ENCODE results near the gene RNF13. TPM values are rescaled to one million over a fixed set of nuclear protein-coding genes. Genes with fewer than 3 reads are reported as not detected.

The RNF13 gene
- total RNA-seq, 2 donors from 2014 or later: 51.9 to 84.0 TPM

DNA sequence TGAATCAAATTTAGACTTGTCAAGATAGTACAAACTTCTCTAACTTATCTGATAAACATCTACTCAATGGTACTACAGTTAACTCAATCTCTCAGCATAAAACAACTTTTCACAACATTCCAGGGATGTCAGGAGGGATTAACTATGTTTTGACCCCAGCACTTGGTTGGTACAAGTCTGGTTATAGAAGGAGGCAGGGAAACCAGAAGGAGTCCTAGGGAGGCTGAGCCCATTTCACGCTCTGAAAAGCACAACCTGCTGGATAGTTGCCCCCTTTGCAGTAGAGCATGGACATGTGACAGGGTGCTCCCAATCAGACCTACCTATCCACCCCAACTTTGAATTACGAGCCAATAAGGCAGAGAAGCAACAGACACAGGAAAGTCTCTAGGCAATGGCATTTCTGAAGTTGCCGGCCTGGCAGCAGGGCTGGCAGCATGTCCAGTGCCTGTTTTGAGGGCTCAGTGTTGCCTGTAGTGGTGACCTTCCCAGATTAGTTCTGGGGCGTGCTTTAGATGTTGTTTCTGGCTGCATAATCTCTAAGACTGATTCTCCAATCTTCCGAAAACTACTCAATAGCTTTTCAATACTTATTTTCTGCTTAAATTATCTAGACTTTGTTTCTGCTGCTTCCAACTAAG, 28.8 kb upstream of the RNF13 start:
- Histone ChIP-seq H3K27ac (peak overlapping the region in 1 of 2 donors; percentile 17), H3K4me3 (no peak overlapping the region), H3K27me3 (replicated peaks; ENCODE audit: insufficient read depth) (no peaks in the 10 kb centered on the region), H3K36me3 (no peaks in the 10 kb centered on the region), H3K4me1 (ENCODE audit: control insufficient read depth in 1 of 2, low read depth in 2 of 2) (peaks cover 6 to 15% of the 10 kb centered on the region in 2 donors), H3K9me3 (no peaks in the 10 kb centered on the region)
- TF ChIP-seq, protein P1, sequence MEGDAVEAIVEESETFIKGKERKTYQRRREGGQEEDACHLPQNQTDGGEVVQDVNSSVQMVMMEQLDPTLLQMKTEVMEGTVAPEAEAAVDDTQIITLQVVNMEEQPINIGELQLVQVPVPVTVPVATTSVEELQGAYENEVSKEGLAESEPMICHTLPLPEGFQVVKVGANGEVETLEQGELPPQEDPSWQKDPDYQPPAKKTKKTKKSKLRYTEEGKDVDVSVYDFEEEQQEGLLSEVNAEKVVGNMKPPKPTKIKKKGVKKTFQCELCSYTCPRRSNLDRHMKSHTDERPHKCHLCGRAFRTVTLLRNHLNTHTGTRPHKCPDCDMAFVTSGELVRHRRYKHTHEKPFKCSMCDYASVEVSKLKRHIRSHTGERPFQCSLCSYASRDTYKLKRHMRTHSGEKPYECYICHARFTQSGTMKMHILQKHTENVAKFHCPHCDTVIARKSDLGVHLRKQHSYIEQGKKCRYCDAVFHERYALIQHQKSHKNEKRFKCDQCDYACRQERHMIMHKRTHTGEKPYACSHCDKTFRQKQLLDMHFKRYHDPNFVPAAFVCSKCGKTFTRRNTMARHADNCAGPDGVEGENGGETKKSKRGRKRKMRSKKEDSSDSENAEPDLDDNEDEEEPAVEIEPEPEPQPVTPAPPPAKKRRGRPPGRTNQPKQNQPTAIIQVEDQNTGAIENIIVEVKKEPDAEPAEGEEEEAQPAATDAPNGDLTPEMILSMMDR (IDR thresholded peaks at IDR 0.05): no peak
- no peak for DNase-seq (ENCODE audit: low spot score)
- no peak for ATAC-seq (ENCODE audit: insufficient number of reproducible peaks, low FRiP score, low read depth)

DNA sequence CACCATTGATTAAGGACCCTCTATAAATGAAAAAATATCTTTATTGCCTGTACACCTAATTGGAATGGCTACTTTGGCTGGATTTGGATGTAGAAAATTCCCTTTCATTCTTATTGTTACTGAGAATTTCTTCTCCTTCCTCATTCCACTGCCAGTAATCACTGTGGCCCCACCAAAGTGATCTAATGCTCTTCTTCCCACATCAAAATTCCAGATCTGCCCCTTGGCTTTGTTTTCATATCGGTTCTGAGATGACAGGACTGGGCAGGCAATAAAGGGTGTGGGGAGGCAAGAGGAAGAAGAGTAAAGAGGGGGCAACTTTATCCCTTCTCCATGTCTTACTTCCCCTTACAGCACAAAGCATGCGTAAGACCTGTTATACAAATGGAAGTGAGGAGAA, 22.7 kb upstream of the RNF13 start:
- TF ChIP-seq, protein P1 (IDR thresholded peaks at IDR 0.05): no peak
- H3K4me1 ChIP-seq (ENCODE audit: control insufficient read depth in 1 of 2, low read depth in 2 of 2): no peaks in the 10 kb centered on the region
- no peak for ATAC-seq (ENCODE audit: insufficient number of reproducible peaks, low FRiP score, low read depth)
- H3K4me3 ChIP-seq: no peak overlapping the region
- H3K27ac ChIP-seq: no peak overlapping the region
- H3K36me3 ChIP-seq: no peaks in the 10 kb centered on the region
- H3K27me3 ChIP-seq (replicated peaks; ENCODE audit: insufficient read depth): no peaks in the 10 kb centered on the region
- DNase-seq (ENCODE audit: low spot score): no peak
- no peaks in the 10 kb centered on the region for H3K9me3 ChIP-seq

- DNase-seq (ENCODE audit: low spot score): no peak
- TF ChIP-seq, protein P1 (IDR thresholded peaks at IDR 0.05): no peak
- Histone ChIP-seq H3K27ac (no peak overlapping the region), H3K36me3 (no peaks in the 10 kb centered on the region), H3K4me3 (no peak overlapping the region), H3K4me1 (ENCODE audit: control insufficient read depth in 1 of 2, low read depth in 2 of 2) (no peaks in the 10 kb centered on the region), H3K9me3 (no peaks in the 10 kb centered on the region), H3K27me3 (replicated peaks; ENCODE audit: insufficient read depth) (no peaks in the 10 kb centered on the region)
- ATAC-seq (ENCODE audit: insufficient number of reproducible peaks, low FRiP score, low read depth): no peak
Measured at GRCh38 chr3:149790698-149791097, 22.3 kb upstream of the RNF13 start.

- TF ChIP-seq, protein P1 (IDR thresholded peaks at IDR 0.05): no peak
- no peaks in the 10 kb centered on the region for H3K36me3 ChIP-seq
- H3K4me3 ChIP-seq: no peak within 1 kb of the TSS
- ATAC-seq (ENCODE audit: insufficient number of reproducible peaks, low FRiP score, low read depth) (no peak), DNase-seq (ENCODE audit: low spot score) (no peak)
- no peaks in the 10 kb centered on the region for H3K9me3 ChIP-seq
- no peaks in the 10 kb centered on the region for H3K27me3 ChIP-seq (replicated peaks; ENCODE audit: insufficient read depth)
- no peaks in the 10 kb centered on the region for H3K4me1 ChIP-seq (ENCODE audit: control insufficient read depth in 1 of 2, low read depth in 2 of 2)
- H3K27ac ChIP-seq: no peak within 1 kb of the TSS
Measured at GRCh38 chr3:149792452-149793270, 20.4 kb upstream of the RNF13 start, which contains the start of gene ANKUB1. Gene ANKUB1 (minus strand): TSS chr3:149792554. CDS start chr3:149792366, 188 bp downstream.

DNA sequence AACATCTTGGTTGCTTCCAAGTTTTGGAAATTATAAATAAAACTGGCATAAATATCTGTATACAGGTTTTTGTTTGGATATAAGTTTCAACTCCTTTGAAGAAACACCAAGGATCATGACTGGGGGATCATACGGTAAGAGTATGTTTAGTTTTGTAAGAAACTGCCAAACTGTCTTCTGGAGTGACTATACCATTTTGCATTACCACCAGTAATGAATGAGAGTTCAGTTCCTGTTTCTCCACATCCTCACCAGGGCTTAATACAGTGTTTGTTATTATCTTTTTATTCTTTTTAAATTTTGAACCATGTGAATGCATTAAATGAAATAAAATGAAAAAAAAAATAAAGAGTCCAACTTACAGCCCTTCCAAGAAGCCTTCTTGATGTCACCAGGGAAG, 17.0 kb upstream of the RNF13 start:
- ATAC-seq (ENCODE audit: insufficient number of reproducible peaks, low FRiP score, low read depth): no peak
- DNase-seq (ENCODE audit: low spot score): no peak
- Histone ChIP-seq H3K36me3 (no peaks in the 10 kb centered on the region), H3K27me3 (replicated peaks; ENCODE audit: insufficient read depth) (no peaks in the 10 kb centered on the region), H3K9me3 (no peaks in the 10 kb centered on the region), H3K4me3 (no peak overlapping the region), H3K4me1 (ENCODE audit: control insufficient read depth in 1 of 2, low read depth in 2 of 2) (no peaks in the 10 kb centered on the region), H3K27ac (no peak overlapping the region)
- TF ChIP-seq, protein P1 (IDR thresholded peaks at IDR 0.05): no peak
